Natural killer cell (primary cell): ENCODE results near the gene OLFM1. TPM values are rescaled to one million over a fixed set of nuclear protein-coding genes. Genes with fewer than 3 reads are reported as not detected.

ENCODE experiments used
- ATAC-seq, 3 donors: fragments of 150-1000 bp in 2 of 3; fragments of 200-7000 bp in 1 of 3; cut with Tn5 transposase; 1 replicate in 1 of 3; 2 replicates in 2 of 3; pipeline ENCODE4 v1.10.0; 2021; ENCODE audit warnings: mild to moderate bottlenecking in 2 of 3, moderate library complexity in 2 of 3
- DNase-seq, 2 donors: peaks; one replicate each; pipeline versions ENCODE4 v3.0.0 to v3.0.0-alpha.2; 2013 to 2021; ENCODE audit warnings: mixed read lengths in 1 of 2
- H3K27ac ChIP-seq: one replicate; pipeline ENCODE4 v1.5.1; 2013; ENCODE audit warnings: mild to moderate bottlenecking, low read length
- H3K27me3 ChIP-seq: one replicate; pipeline ENCODE4 v1.6.1; 2013; ENCODE audit warnings: low read length; ENCODE audit not compliant: control insufficient read depth, insufficient read depth
- H3K36me3 ChIP-seq: one replicate; pipeline ENCODE4 v1.6.1; 2013; ENCODE audit warnings: low read length; ENCODE audit not compliant: control insufficient read depth, insufficient read depth
- H3K4me1 ChIP-seq: one replicate; pipeline ENCODE4 v1.6.1; 2013; ENCODE audit warnings: low read length; ENCODE audit not compliant: control insufficient read depth, insufficient read depth
- H3K4me3 ChIP-seq: one replicate; pipeline ENCODE4 v1.5.1; 2013; ENCODE audit warnings: low read length
- H3K9me3 ChIP-seq: one replicate; pipeline ENCODE4 v1.6.1; 2013; ENCODE audit warnings: low read length; ENCODE audit not compliant: control insufficient read depth, insufficient read depth
- H3K27ac Mint-ChIP-seq, 2 donors: one replicate each; pipeline ENCODE4 v1.8.0; 2022; ENCODE audit warnings: mild to moderate bottlenecking in 2 of 2, mixed read lengths in 2 of 2, moderate library complexity in 1 of 2
- H3K27me3 Mint-ChIP-seq, 2 donors: one replicate each; pipeline ENCODE4 v1.8.0; 2022; ENCODE audit warnings: low read depth in 2 of 2, mixed read lengths in 2 of 2
- H3K36me3 Mint-ChIP-seq: one replicate; pipeline ENCODE4 v1.8.0; 2022; ENCODE audit warnings: mixed read lengths
- H3K4me1 Mint-ChIP-seq, 2 donors: one replicate each; pipeline ENCODE4 v1.8.0; 2022; ENCODE audit warnings: mixed read lengths in 2 of 2
- H3K4me3 Mint-ChIP-seq: one replicate; pipeline ENCODE4 v1.8.0; 2022; ENCODE audit warnings: mild to moderate bottlenecking, moderate library complexity, mixed read lengths
- H3K9me3 Mint-ChIP-seq, 2 donors: one replicate each; pipeline ENCODE4 v1.8.0; 2022; ENCODE audit warnings: mixed read lengths in 2 of 2
- WGBS: methylation state at CpG from one replicate; pipeline ENCODE4 v1.1.7; 2013; ENCODE audit warnings: missing lambda C conversion rate; ENCODE audit not compliant: insufficient coverage; 5-methylcytosine and 5-hydroxymethylcytosine counted together
- intact Hi-C: fragments of 100-400 bp; cut with micrococcal nuclease; formaldehyde crosslinking; loops from one replicate; pipeline ENCODE4 v1.14.2; 2022
- total RNA-seq, 4 donors: library from RNA; stranded (reverse); fragments of 120-200 nt in 1 of 4; gene quantifications; one replicate each; pipeline versions ENCODE4 v1.2.3 to v1.2.4, GENCODE V29; 2013 to 2022
- TF ChIP-seq, protein P1 (sequence below): fragments of 200-600 bp; IDR thresholded peaks from one replicate; pipeline ENCODE4 v1.8.0; 2022; ENCODE audit warnings: antibody characterized with exemption

The OLFM1 gene
- total RNA-seq, 3 donors from 2014 or later (not counting 1 experiment from before 2014, with no cell fraction given) = 0.18 TPM; not detected in 2

DNA sequence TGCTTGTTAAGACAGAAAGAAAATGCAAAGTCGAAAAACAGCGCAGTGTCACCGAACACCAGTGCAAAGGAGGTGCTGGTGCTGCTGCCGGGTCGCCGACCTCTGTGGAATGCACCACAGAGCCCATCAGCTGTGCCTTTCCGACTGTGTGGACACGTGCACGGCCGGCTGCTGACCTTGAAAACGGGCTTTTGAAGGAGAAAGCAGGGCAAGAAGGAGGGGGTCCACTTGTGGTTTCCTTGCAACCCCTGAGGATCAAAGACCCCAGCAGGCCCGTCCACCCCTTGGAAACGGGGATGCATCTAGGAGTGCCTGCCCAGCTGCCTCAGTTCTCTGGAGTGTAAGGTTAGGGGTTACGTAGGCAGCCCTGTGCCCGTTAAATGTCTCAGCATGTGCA lies 6.2 kb upstream of the OLFM1 start:
- H3K9me3 ChIP-seq = no peaks in the 10 kb centered on the region
- intact Hi-C loops = no loop called here
- TF ChIP-seq, protein P1, sequence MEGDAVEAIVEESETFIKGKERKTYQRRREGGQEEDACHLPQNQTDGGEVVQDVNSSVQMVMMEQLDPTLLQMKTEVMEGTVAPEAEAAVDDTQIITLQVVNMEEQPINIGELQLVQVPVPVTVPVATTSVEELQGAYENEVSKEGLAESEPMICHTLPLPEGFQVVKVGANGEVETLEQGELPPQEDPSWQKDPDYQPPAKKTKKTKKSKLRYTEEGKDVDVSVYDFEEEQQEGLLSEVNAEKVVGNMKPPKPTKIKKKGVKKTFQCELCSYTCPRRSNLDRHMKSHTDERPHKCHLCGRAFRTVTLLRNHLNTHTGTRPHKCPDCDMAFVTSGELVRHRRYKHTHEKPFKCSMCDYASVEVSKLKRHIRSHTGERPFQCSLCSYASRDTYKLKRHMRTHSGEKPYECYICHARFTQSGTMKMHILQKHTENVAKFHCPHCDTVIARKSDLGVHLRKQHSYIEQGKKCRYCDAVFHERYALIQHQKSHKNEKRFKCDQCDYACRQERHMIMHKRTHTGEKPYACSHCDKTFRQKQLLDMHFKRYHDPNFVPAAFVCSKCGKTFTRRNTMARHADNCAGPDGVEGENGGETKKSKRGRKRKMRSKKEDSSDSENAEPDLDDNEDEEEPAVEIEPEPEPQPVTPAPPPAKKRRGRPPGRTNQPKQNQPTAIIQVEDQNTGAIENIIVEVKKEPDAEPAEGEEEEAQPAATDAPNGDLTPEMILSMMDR = no peak
- ATAC-seq (no peak), DNase-seq (no peak)
- H3K36me3 ChIP-seq = no peaks in the 10 kb centered on the region
- Mint-ChIP-seq H3K27me3 (peaks cover 25 to 26% of the 10 kb centered on the region in 2 donors), H3K36me3 (no peaks in the 10 kb centered on the region), H3K4me3 (no peak overlapping the region), H3K9me3 (no peaks in the 10 kb centered on the region), H3K27ac (no peak overlapping the region), H3K4me1 (peaks cover 4 to 5% of the 10 kb centered on the region in 2 donors)
- H3K27me3 ChIP-seq = peaks cover 5% of the 10 kb centered on the region
- no peak overlapping the region for H3K27ac ChIP-seq
- WGBS = 91% methylated on average over 15 of the region's 15 CpGs
- H3K4me3 ChIP-seq = no peak overlapping the region
- no peaks in the 10 kb centered on the region for H3K4me1 ChIP-seq

DNA sequence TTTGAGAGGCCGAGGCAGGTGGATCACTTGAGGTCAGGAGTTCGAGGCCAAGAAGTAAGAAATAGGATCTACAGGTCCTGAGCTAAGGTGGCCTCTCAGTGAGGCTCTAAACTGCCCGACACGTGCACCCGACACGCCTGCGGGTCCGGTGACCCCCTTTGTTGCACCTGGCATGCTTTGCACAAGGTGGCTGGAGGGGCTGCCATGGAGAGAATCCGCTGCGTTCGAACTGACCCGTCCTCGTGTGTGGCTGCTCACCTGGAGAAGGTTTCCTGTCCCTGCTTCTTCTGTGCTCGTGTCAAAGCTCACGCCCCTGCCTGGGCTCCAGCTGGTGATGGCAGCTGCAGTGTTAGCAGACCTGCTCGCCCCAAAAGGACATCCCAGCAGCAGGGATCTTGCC lies 5.7 kb upstream of the OLFM1 start:
- Mint-ChIP-seq H3K36me3 (no peaks in the 10 kb centered on the region), H3K9me3 (no peaks in the 10 kb centered on the region), H3K27ac (no peak overlapping the region), H3K4me1 (peaks cover 6% of the 10 kb centered on the region in 2 donors), H3K27me3 (peaks cover 22 to 24% of the 10 kb centered on the region in 2 donors), H3K4me3 (no peak overlapping the region)
- no peak overlapping the region for H3K27ac ChIP-seq
- no peak overlapping the region for H3K4me3 ChIP-seq
- ATAC-seq (no peak), DNase-seq (no peak)
- no peaks in the 10 kb centered on the region for H3K36me3 ChIP-seq
- H3K4me1 ChIP-seq = no peaks in the 10 kb centered on the region
- intact Hi-C loops = no loop called here
- H3K9me3 ChIP-seq = no peaks in the 10 kb centered on the region
- H3K27me3 ChIP-seq = peaks cover 5% of the 10 kb centered on the region
- TF ChIP-seq, protein P1 = no peak
- 84% methylated on average over 16 of the region's 16 CpGs for WGBS

DNA sequence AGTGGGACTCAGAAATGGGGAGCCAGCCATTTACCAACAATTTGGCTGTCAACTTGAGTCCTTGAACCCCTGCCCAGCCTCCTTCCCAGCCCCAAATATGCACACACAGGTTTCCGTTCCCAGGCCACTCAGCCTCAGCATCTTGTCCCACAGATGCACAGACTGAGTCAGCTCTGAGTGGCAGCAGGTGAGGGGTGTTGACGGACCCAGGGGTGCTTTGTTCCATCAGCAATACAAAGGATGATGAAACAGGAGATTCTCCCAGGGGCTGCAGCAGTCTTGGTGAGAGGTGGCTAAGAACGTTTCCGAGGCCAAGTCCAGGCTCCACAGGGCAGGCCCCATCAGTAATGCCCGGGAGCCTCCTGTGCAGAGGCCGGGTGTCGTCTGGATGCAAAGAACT lies 4.9 kb upstream of the OLFM1 start:
- Mint-ChIP-seq H3K9me3 (no peaks in the 10 kb centered on the region), H3K27me3 (peaks cover 22% of the 10 kb centered on the region in 2 donors), H3K36me3 (no peaks in the 10 kb centered on the region), H3K27ac (no peak overlapping the region), H3K4me3 (no peak overlapping the region), H3K4me1 (peaks cover 6% of the 10 kb centered on the region in 2 donors)
- Histone ChIP-seq H3K4me1 (no peaks in the 10 kb centered on the region), H3K4me3 (no peak overlapping the region), H3K36me3 (no peaks in the 10 kb centered on the region), H3K9me3 (no peaks in the 10 kb centered on the region), H3K27me3 (peaks cover 7% of the 10 kb centered on the region), H3K27ac (no peak overlapping the region)
- ATAC-seq (no peak), DNase-seq (no peak)
- intact Hi-C loops = no loop called here
- 72% methylated on average over 7 of the region's 7 CpGs for WGBS
- TF ChIP-seq, protein P1 = no peak

DNA sequence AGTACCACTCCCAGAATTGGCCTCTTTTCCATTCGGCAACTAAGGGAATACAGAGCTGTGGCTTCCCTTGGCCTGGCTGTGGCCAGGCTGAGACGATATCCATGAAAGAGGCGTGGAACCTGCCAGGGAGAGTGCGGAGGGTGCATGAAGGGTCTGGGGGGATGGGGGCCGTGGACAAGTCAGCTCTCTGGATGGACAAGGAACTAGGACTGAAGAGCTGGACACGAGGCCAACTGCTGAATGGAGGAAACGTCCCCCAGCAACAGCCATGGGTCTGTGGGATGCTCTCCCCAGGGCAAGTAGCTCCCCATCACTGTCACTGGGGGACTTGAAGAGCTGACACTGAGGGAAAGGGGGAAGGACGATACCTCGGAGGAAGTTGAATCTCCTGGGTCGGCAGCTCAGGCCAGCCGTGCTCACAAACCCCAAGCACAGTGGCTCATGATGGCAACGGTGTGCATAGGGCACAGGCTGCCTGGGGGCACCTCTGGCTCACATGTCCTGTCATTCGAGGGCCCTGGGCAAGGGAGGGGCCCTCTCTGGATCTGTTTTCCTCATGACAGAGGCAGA lies 4.1 kb upstream of the OLFM1 start:
- Histone ChIP-seq H3K27ac (no peak overlapping the region), H3K36me3 (no peaks in the 10 kb centered on the region), H3K9me3 (no peaks in the 10 kb centered on the region), H3K4me1 (no peaks in the 10 kb centered on the region), H3K27me3 (peaks cover 7% of the 10 kb centered on the region), H3K4me3 (no peak overlapping the region)
- TF ChIP-seq, protein P1 = no peak
- DNase-seq = no peak
- no peak for ATAC-seq
- no peaks in the 10 kb centered on the region for H3K9me3 Mint-ChIP-seq
- no peaks in the 10 kb centered on the region for H3K36me3 Mint-ChIP-seq
- peaks cover 22% of the 10 kb centered on the region in 2 donors for H3K27me3 Mint-ChIP-seq
- H3K27ac Mint-ChIP-seq = no peak overlapping the region
- H3K4me3 Mint-ChIP-seq = no peak overlapping the region
- intact Hi-C loops = no loop called here
- peaks cover 6% of the 10 kb centered on the region in 2 donors for H3K4me1 Mint-ChIP-seq
- 60% methylated on average over 13 of the region's 13 CpGs for WGBS
